ENCODE data around the gene TEX38. TPM values are rescaled to one million over a fixed set of nuclear protein-coding genes. Genes with fewer than 3 reads are reported as not detected.
"Not testable (repeated sequence)": the region's sequence is repeated elsewhere in the genome, so short reads cannot be mapped to it uniquely, and the experiment has no call there.

Gene TEX38
- total and polyA plus RNA-seq, 2 experiments from 2014 or later, result 0.34 TPM; not detected in 1

- H3K9me2 ChIP-seq (ENCODE audit: insufficient read depth), result no peaks in the 10 kb centered on the region
- no peak overlapping the region for H3K4me3 ChIP-seq
- peaks cover 49% of the 10 kb centered on the region for H3K36me3 ChIP-seq (ENCODE audit: low read depth)
- no peaks in the 10 kb centered on the region for H3K9me3 ChIP-seq (ENCODE audit: low read depth)
- no peak overlapping the region for H3K4me2 ChIP-seq (ENCODE audit: unreplicated experiment)
- DNase-seq, result no peak
- H4K20me1 ChIP-seq (ENCODE audit: insufficient read depth), result peaks cover 3% of the 10 kb centered on the region; the same call in 1 of the 2 replicates
- H3K9ac ChIP-seq, result no peak overlapping the region
- H3F3A ChIP-seq (ENCODE audit: insufficient read depth), result no peaks in the 10 kb centered on the region
- in situ Hi-C loops (cut with MboI), result no loop called here
- H2AFZ ChIP-seq, result no peak overlapping the region
- H3K4me1 ChIP-seq (ENCODE audit: insufficient read depth), result 0 out of 2 replicates have a peak, but pooled peaks cover 4% of the 10 kb centered on the region
- no peak for TF ChIP-seq EZH2phosphoT487 (IDR thresholded peaks at IDR 0.05; ENCODE audit: insufficient read depth, low read depth)
- TF ChIP-seq EZH2 (IDR thresholded peaks at IDR 0.05; ENCODE audit: insufficient read depth, poor library complexity, severe bottlenecking), result no peak
- H3K27ac ChIP-seq, result no peak overlapping the region
- peaks cover 12% of the 10 kb centered on the region; the same call in 1 of the 2 replicates for H3K79me2 ChIP-seq (ENCODE audit: insufficient read depth)
- 97 to 100% methylated on average over 1 of the region's 1 CpG for WGBS, 2 experiments (ENCODE audit: low coverage in 1 of 2, low lambda C conversion rate in 2 of 2, missing lambda C conversion rate in 2 of 2)
- H3K27me3 ChIP-seq (replicated peaks; ENCODE audit: insufficient read depth), result no peaks in the 10 kb centered on the region
These were observed 18.2 kb downstream of the TEX38 start for GRCh38 chr1:46689897-46690296.

GRCh38 chr1:46690931-46691421 lies 19.3 kb downstream of the TEX38 start:
- H3K36me3 ChIP-seq (ENCODE audit: low read depth), result peaks cover 51% of the 10 kb centered on the region
- no peaks in the 10 kb centered on the region for H3F3A ChIP-seq (ENCODE audit: insufficient read depth)
- TF ChIP-seq EZH2 (IDR thresholded peaks at IDR 0.05; ENCODE audit: insufficient read depth, poor library complexity, severe bottlenecking), result no peak
- TF ChIP-seq EZH2phosphoT487 (IDR thresholded peaks at IDR 0.05; ENCODE audit: insufficient read depth, low read depth), result no peak
- no peaks in the 10 kb centered on the region for H3K9me3 ChIP-seq (ENCODE audit: low read depth)
- no peak overlapping the region for H3K4me2 ChIP-seq (ENCODE audit: unreplicated experiment)
- H3K9me2 ChIP-seq (ENCODE audit: insufficient read depth), result no peaks in the 10 kb centered on the region
- H3K9ac ChIP-seq, result no peak overlapping the region
- H4K20me1 ChIP-seq (ENCODE audit: insufficient read depth), result peaks cover 3% of the 10 kb centered on the region; the same call in 1 of the 2 replicates
- H3K4me3 ChIP-seq, result no peak overlapping the region
- in situ Hi-C loops (cut with MboI), result no loop called here
- H2AFZ ChIP-seq, result no peak overlapping the region
- H3K4me1 ChIP-seq (ENCODE audit: insufficient read depth), result 0 out of 2 replicates have a peak, but pooled peaks cover 4% of the 10 kb centered on the region
- DNase-seq, result no peak
- H3K79me2 ChIP-seq (ENCODE audit: insufficient read depth), result peaks cover 13% of the 10 kb centered on the region; the same call in 1 of the 2 replicates
- 92 to 100% methylated on average over 2 of the region's 2 CpGs for WGBS, 2 experiments (ENCODE audit: low coverage in 1 of 2, low lambda C conversion rate in 2 of 2, missing lambda C conversion rate in 2 of 2)
- H3K27ac ChIP-seq, result no peak overlapping the region
- H3K27me3 ChIP-seq (replicated peaks; ENCODE audit: insufficient read depth), result no peaks in the 10 kb centered on the region

- no peaks in the 10 kb centered on the region for H3K27me3 ChIP-seq (replicated peaks; ENCODE audit: insufficient read depth)
- no peak overlapping the region for H3K9ac ChIP-seq
- H3K4me1 ChIP-seq (ENCODE audit: insufficient read depth), result 0 out of 2 replicates have a peak, but pooled peaks cover 4% of the 10 kb centered on the region
- peaks cover 25% of the 10 kb centered on the region for H3K79me2 ChIP-seq (ENCODE audit: insufficient read depth)
- peaks cover 48% of the 10 kb centered on the region for H3K36me3 ChIP-seq (ENCODE audit: low read depth)
- no peak overlapping the region for H3K27ac ChIP-seq
- in situ Hi-C loops (cut with MboI), result no loop called here
- H2AFZ ChIP-seq, result no peak overlapping the region
- TF ChIP-seq EZH2 (IDR thresholded peaks at IDR 0.05; ENCODE audit: insufficient read depth, poor library complexity, severe bottlenecking), result no peak
- no peak for TF ChIP-seq EZH2phosphoT487 (IDR thresholded peaks at IDR 0.05; ENCODE audit: insufficient read depth, low read depth)
- no peak overlapping the region for H3K4me2 ChIP-seq (ENCODE audit: unreplicated experiment)
- DNase-seq, result peak; percentile 21
- H3K9me2 ChIP-seq (ENCODE audit: insufficient read depth), result no peaks in the 10 kb centered on the region
- H3K4me3 ChIP-seq, result no peak overlapping the region
- H3F3A ChIP-seq (ENCODE audit: insufficient read depth), result no peaks in the 10 kb centered on the region
- peaks cover 3% of the 10 kb centered on the region; the same call in 1 of the 2 replicates for H4K20me1 ChIP-seq (ENCODE audit: insufficient read depth)
- no peaks in the 10 kb centered on the region for H3K9me3 ChIP-seq (ENCODE audit: low read depth)
- WGBS, 2 experiments (ENCODE audit: low coverage in 1 of 2, low lambda C conversion rate in 2 of 2, missing lambda C conversion rate in 2 of 2), result 89% methylated on average over 6 of the region's 6 CpGs
These were observed 20.5 kb downstream of the TEX38 start for GRCh38 chr1:46691997-46692790.

- peaks cover 3% of the 10 kb centered on the region; the same call in 1 of the 2 replicates for H4K20me1 ChIP-seq (ENCODE audit: insufficient read depth)
- TF ChIP-seq EZH2phosphoT487 (IDR thresholded peaks at IDR 0.05; ENCODE audit: insufficient read depth, low read depth) (no peak), EZH2 (IDR thresholded peaks at IDR 0.05; ENCODE audit: insufficient read depth, poor library complexity, severe bottlenecking) (no peak)
- no peaks in the 10 kb centered on the region for H3K9me2 ChIP-seq (ENCODE audit: insufficient read depth)
- no peaks in the 10 kb centered on the region for H3F3A ChIP-seq (ENCODE audit: insufficient read depth)
- H3K79me2 ChIP-seq (ENCODE audit: insufficient read depth), result peaks cover 34% of the 10 kb centered on the region
- H3K27me3 ChIP-seq (replicated peaks; ENCODE audit: insufficient read depth), result no peaks in the 10 kb centered on the region
- in situ Hi-C loops (cut with MboI), result no loop called here
- H3K9me3 ChIP-seq (ENCODE audit: low read depth), result no peaks in the 10 kb centered on the region
- H3K4me3 ChIP-seq, result no peak overlapping the region
- H3K4me2 ChIP-seq (ENCODE audit: unreplicated experiment), result no peak overlapping the region
- no peak overlapping the region for H2AFZ ChIP-seq
- no peaks in the 10 kb centered on the region for H3K4me1 ChIP-seq (ENCODE audit: insufficient read depth)
- peaks cover 45% of the 10 kb centered on the region for H3K36me3 ChIP-seq (ENCODE audit: low read depth)
- no peak overlapping the region for H3K9ac ChIP-seq
- 52 to 62% methylated on average over 3 of the region's 3 CpGs for WGBS, 2 experiments (ENCODE audit: low coverage in 1 of 2, low lambda C conversion rate in 2 of 2, missing lambda C conversion rate in 2 of 2)
- H3K27ac ChIP-seq, result no peak overlapping the region
- no peak for DNase-seq
These were observed 21.4 kb downstream of the TEX38 start for GRCh38 chr1:46692811-46693770.

- H3K79me2 ChIP-seq (ENCODE audit: insufficient read depth), result peaks cover 49% of the 10 kb centered on the region
- not testable (repeated sequence) for H3K9ac ChIP-seq
- H3K36me3 ChIP-seq (ENCODE audit: low read depth), result peaks cover 29% of the 10 kb centered on the region
These were observed 23.0 kb downstream of the TEX38 start for GRCh38 chr1:46694676-46695075.

More at GRCh38 chr1:46694676-46695075, 23.0 kb downstream of the TEX38 start:
- DNase-seq; H3K4me2 ChIP-seq (ENCODE audit: unreplicated experiment); H3F3A ChIP-seq (ENCODE audit: insufficient read depth); in situ Hi-C loops (cut with MboI); H3K27me3 ChIP-seq (replicated peaks; ENCODE audit: insufficient read depth); H2AFZ ChIP-seq; H4K20me1 ChIP-seq (ENCODE audit: insufficient read depth); H3K9me2 ChIP-seq (ENCODE audit: insufficient read depth); H3K4me3 ChIP-seq; H3K9me3 ChIP-seq (ENCODE audit: low read depth); H3K4me1 ChIP-seq (ENCODE audit: insufficient read depth); H3K27ac ChIP-seq: not testable (repeated sequence)
- 95 to 100% methylated on average over 3 to 4 of the region's 4 CpGs for WGBS, 2 experiments (ENCODE audit: low coverage in 1 of 2, low lambda C conversion rate in 2 of 2, missing lambda C conversion rate in 2 of 2)
